Measurements from ENCODE around the gene CLCC1. TPM values are rescaled to one million over a fixed set of nuclear protein-coding genes. Genes with fewer than 3 reads are reported as not detected.

Gene CLCC1
- total RNA-seq, 1 experiment from 2014 or later: 18.8 TPM

GRCh38 chr1:108969346-108969745 lies 6.1 kb upstream of the CLCC1 start:
- Histone ChIP-seq H4K8ac (replicated peaks; ENCODE audit: insufficient read length, low read depth, low read length) (no peak overlapping the region), H3K9ac (ENCODE audit: extremely low read depth, insufficient read length, low read length) (no peak overlapping the region), H3K79me2 (ENCODE audit: insufficient read depth, low read length) (no peaks in the 10 kb centered on the region), H2BK12ac (ENCODE audit: insufficient read length, low read depth, low read length) (no peak overlapping the region), H3K4me1 (ENCODE audit: insufficient read depth, low read length) (peaks cover 5% of the 10 kb centered on the region), H3K4me2 (ENCODE audit: insufficient read depth, insufficient read length, low read length) (no peak overlapping the region), H3K14ac (ENCODE audit: insufficient read depth, low read length) (no peak overlapping the region), H3T11ph (ENCODE audit: low read length) (no peak overlapping the region), H3K23me2 (ENCODE audit: insufficient read length, low read depth, low read length, poor library complexity, severe bottlenecking) (no peaks in the 10 kb centered on the region), H2BK5ac (ENCODE audit: insufficient read length, low read length) (no peak overlapping the region), H2AK5ac (ENCODE audit: insufficient read length, low read length) (no peak overlapping the region), H4K91ac (ENCODE audit: insufficient read length, low read depth, low read length) (no peak overlapping the region), H3K79me1 (ENCODE audit: insufficient read depth, low read depth, low read length, poor library complexity, severe bottlenecking) (no peaks in the 10 kb centered on the region), H3K23ac (ENCODE audit: insufficient read length, low read depth, low read length) (no peak overlapping the region), H2BK120ac (ENCODE audit: low read depth, low read length, poor library complexity, severe bottlenecking) (no peak overlapping the region), H3K27ac (ENCODE audit: insufficient read length, low read depth, low read length) (no peak overlapping the region), H3K4ac (ENCODE audit: low read depth, low read length) (no peak overlapping the region), H4K20me1 (ENCODE audit: control insufficient read depth, insufficient read depth, insufficient read length) (no peaks in the 10 kb centered on the region), H3K9me3 (ENCODE audit: control insufficient read depth, low read depth, low read length) (no peaks in the 10 kb centered on the region), H2BK20ac (ENCODE audit: low read depth, low read length, poor library complexity, severe bottlenecking) (no peak overlapping the region), H3K56ac (ENCODE audit: insufficient read length, low read depth, low read length) (no peak overlapping the region), H2BK15ac (ENCODE audit: low read depth, low read length) (no peak overlapping the region), H2AFZ (ENCODE audit: low read length) (no peak overlapping the region), H3K18ac (ENCODE audit: insufficient read length, low read depth, low read length) (no peak overlapping the region), H4K5ac (ENCODE audit: insufficient read length, low read depth, low read length) (no peak overlapping the region), H3K27me3 (ENCODE audit: insufficient read depth, low read length) (no peaks in the 10 kb centered on the region)
- Mint-ChIP-seq H3K9me3 (no peaks in the 10 kb centered on the region), H3K27ac (no peak overlapping the region; a peak in 1 of 7 replicates), H3K4me1 (peaks cover 0 to 2% of the 10 kb centered on the region in 2 experiments; a peak in 3 of 4 replicates), H3K4me3 (no peak overlapping the region), H3K27me3 (ENCODE audit: low read depth) (no peaks in the 10 kb centered on the region), H3K36me3 (ENCODE audit: insufficient read depth in 1 of 3, low read depth in 3 of 3) (no peaks in the 10 kb centered on the region)
- DNase-seq: no peak
- no peak for TF ChIP-seq CTCF (conservative IDR thresholded peaks at IDR 0.05)
